ENCODE measurements around the gene CNN2.

CNN2 gene

DNA sequence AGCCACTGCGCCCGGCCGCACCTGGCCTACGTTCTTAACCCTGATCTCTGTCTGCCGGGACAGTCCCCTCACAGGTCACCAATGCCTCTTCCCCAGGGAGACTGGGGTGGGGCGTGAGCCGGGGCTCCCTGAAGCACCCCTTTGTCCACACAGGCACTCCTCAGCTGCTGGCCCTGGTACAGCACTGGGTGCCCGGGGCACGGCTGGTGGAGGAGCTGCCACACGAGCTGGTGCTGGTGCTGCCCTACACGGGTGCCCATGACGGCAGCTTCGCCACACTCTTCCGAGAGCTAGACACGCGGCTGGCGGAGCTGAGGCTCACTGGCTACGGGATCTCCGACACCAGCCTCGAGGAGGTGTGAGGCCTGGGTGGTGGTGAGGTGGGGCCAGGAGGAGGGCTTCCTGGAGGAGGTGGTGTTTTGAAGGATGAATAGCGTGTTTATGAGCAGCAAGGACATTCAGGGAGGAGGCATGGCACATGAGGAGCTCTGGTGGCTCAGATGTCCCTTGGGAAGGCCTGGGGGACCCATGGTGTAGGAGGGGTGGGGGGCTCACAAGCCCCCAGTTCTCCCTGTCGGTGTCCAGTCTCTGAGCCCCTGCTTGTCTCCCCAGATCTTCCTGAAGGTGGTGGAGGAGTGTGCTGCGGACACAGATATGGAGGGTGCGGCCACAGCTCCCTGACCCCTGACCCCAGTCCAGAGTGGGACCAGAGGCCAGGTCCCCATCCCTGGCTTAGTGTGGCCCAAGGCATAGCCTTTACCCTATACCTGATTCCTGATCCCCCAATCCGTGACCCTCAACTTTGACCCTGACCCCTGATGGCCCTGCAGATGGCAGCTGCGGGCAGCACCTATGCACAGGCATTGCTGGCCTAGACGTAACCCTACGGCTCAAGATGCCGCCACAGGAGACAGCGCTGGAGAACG lies 27.0 kb downstream of the CNN2 start:
- ChIA-PET POLR2A (no interaction called here), CTCF (no interaction called here)
- TF ChIP-seq, protein P1, sequence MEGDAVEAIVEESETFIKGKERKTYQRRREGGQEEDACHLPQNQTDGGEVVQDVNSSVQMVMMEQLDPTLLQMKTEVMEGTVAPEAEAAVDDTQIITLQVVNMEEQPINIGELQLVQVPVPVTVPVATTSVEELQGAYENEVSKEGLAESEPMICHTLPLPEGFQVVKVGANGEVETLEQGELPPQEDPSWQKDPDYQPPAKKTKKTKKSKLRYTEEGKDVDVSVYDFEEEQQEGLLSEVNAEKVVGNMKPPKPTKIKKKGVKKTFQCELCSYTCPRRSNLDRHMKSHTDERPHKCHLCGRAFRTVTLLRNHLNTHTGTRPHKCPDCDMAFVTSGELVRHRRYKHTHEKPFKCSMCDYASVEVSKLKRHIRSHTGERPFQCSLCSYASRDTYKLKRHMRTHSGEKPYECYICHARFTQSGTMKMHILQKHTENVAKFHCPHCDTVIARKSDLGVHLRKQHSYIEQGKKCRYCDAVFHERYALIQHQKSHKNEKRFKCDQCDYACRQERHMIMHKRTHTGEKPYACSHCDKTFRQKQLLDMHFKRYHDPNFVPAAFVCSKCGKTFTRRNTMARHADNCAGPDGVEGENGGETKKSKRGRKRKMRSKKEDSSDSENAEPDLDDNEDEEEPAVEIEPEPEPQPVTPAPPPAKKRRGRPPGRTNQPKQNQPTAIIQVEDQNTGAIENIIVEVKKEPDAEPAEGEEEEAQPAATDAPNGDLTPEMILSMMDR (IDR thresholded peaks at IDR 0.05; ENCODE audit: control extremely low read depth, extremely low read depth, low read depth, missing control alignments): no peak

DNA sequence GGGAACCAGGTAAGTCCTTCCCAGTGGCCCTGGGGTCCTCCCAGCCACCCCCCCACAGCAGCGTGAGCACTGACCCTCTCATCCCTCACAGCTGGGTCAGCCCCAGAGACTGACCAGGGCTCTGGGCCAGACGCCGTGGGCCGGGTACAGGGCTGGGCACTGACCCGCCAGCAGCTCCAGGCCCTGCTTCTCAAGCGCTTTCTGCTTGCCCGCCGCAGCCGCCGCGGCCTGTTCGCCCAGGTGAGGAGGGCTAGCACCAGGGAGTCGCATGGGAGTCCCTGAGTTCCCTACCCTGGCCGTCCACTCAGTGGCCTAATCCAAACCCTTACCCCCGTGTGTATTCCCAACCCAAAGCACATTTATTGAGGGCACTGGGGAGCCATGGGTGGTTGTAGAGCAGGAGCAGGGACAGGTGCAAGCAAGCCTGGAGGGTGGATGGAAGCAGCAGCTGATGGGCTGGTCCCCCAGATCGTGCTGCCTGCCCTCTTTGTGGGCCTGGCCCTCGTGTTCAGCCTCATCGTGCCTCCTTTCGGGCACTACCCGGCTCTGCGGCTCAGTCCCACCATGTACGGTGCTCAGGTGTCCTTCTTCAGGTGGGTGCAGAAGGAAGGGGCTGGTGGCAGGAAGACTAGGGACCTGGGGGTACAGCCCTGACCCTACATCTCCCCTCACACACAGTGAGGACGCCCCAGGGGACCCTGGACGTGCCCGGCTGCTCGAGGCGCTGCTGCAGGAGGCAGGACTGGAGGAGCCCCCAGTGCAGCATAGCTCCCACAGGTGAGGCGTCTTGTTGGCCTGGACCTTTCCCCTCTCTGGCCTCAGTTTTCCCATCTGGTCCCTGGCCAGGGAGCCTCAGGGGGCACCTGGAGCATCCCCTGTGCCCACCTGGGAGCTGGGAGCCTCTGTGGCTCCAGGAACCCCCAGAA lies 28.0 kb downstream of the CNN2 start:
- ChIA-PET CTCF (interaction anchor here (2.6 kb wide), 1 partner anchor 12 kb away, joined by 15 read pairs; the partner anchor contains the start of gene ARHGAP45), POLR2A (interaction anchor here (1.0 kb wide), 1 partner anchor 214 kb away, joined by 3 read pairs; no protein-coding TSS in a partner anchor)
- no peak for DNase-seq (ENCODE audit: extremely low spot score)
- TF ChIP-seq, protein P1 (IDR thresholded peaks at IDR 0.05; ENCODE audit: control extremely low read depth, extremely low read depth, low read depth, missing control alignments): no peak

More for the DNA sequence above, 27.0 kb downstream of the CNN2 start:
- DNase-seq (ENCODE audit: extremely low spot score): no peak

DNA sequence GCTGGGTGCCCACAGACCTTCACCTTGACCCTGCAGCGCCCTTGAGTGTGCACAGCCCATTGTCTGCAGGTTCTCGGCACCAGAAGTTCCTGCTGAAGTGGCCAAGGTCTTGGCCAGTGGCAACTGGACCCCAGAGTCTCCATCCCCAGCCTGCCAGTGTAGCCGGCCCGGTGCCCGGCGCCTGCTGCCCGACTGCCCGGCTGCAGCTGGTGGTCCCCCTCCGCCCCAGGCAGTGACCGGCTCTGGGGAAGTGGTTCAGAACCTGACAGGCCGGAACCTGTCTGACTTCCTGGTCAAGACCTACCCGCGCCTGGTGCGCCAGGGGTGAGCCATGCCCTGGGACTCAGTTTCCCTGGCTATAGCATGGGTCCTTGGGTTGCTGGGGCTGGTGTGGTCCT lies 28.6 kb downstream of the CNN2 start:
- no peak for DNase-seq (ENCODE audit: extremely low spot score)
- ChIA-PET CTCF (interaction anchor here (2.6 kb wide), 1 partner anchor 11 kb away, joined by 15 read pairs; the partner anchor contains the start of gene ARHGAP45), POLR2A (interaction anchor here (0.7 to 1.0 kb wide), 2 partner anchors 159 to 214 kb away, joined by 3 to 5 read pairs; no protein-coding TSS in a partner anchor)
- TF ChIP-seq, protein P1 (IDR thresholded peaks at IDR 0.05; ENCODE audit: control extremely low read depth, extremely low read depth, low read depth, missing control alignments): no peak

DNA sequence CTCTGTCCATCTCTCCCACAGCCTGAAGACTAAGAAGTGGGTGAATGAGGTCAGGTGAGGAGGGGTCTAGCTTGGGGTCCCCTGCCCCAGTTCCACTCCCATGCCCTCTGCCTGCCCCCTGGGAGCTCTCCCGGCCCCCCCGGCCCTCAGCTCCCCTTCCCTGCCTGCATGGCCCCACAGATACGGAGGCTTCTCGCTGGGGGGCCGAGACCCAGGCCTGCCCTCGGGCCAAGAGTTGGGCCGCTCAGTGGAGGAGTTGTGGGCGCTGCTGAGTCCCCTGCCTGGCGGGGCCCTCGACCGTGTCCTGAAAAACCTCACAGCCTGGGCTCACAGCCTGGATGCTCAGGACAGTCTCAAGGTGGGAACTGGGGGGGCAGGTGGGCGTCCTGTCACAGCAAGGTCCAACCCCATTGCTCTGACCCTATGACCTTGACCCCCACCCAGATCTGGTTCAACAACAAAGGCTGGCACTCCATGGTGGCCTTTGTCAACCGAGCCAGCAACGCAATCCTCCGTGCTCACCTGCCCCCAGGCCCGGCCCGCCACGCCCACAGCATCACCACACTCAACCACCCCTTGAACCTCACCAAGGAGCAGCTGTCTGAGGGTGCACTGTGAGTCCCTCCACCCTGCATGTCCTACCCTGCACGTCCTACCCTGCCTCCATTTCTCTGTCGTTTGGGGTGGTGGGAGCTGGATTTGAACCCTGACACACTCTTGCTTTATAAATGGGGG lies 29.6 kb downstream of the CNN2 start:
- CTCF ChIA-PET: interaction anchor here (1.3 to 2.6 kb wide), 4 partner anchors 10 to 57 kb away, joined by 3 to 15 read pairs (median 4); partner anchors contain the start of genes ARHGAP45 and RNU6-2
- POLR2A ChIA-PET: interaction anchor here (0.7 to 1.0 kb wide), 2 partner anchors 158 to 213 kb away, joined by 3 to 5 read pairs; no protein-coding TSS in a partner anchor
- no peak for DNase-seq (ENCODE audit: extremely low spot score)
- TF ChIP-seq, protein P1 (IDR thresholded peaks at IDR 0.05; ENCODE audit: control extremely low read depth, extremely low read depth, low read depth, missing control alignments): no peak

DNA sequence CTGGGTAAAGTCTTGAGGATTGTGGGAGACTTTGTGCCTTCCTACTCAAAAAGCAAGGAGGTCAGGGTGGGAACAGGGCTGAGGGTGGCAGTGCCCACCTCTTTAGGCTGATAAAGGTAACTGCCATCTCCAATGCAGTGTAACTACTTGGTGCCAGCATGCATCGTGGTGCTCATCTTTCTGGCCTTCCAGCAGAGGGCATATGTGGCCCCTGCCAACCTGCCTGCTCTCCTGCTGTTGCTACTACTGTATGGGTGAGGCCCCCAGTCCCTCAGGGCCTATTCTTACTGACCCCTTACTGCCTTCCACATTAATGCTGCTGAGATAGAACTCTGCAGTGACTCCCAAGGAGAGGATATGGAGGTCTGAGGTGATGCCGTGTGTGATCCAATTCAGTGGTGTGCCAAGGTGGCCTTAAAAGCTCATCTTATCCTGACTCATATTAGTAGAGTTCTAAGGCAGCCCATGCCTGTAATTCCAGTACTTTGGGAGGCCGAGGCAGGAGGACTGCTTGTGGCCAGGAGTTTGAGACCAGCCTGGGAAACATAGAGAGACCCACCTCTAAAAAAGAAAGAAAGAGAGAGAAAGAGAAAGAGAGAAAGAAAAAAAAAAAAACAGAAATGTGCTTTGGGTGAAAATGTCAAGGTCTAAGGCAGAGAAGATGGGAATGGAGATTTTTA lies 30.9 kb downstream of the CNN2 start:
- DNase-seq (ENCODE audit: extremely low spot score): no peak
- CTCF ChIA-PET: interaction anchor here (1.1 to 1.3 kb wide), 5 partner anchors 11 to 135 kb away, joined by 3 to 5 read pairs (median 3); partner anchors contain the start of gene RNU6-2
- TF ChIP-seq, protein P1 (IDR thresholded peaks at IDR 0.05; ENCODE audit: control extremely low read depth, extremely low read depth, low read depth, missing control alignments): peak; percentile 50

More for the DNA sequence above, 30.9 kb downstream of the CNN2 start:
- POLR2A ChIA-PET: interaction anchor here (1.2 kb wide), 1 partner anchor 18 kb away, joined by 5 read pairs; no protein-coding TSS in a partner anchor
